Mesendoderm (in vitro differentiated cells): ENCODE results near the gene MYH15.

Experiments
- DNase-seq: peaks from one replicate; pipeline ENCODE4 v3.0.0; 2013
- H2AK5ac ChIP-seq: 2 replicates; pipeline ENCODE4 v1.6.1; 2013; ENCODE audit warnings: low read length, inconsistent platforms
- H2BK120ac ChIP-seq: 2 replicates; pipeline ENCODE4 v1.6.1; 2013; ENCODE audit warnings: low read depth, mild to moderate bottlenecking, low read length, moderate library complexity, mixed read lengths
- H2BK15ac ChIP-seq: replicated peaks from 2 replicates; pipeline ENCODE4 v1.6.1; 2013; ENCODE audit warnings: low read depth, mild to moderate bottlenecking, moderate library complexity
- H2BK5ac ChIP-seq: 2 replicates; pipeline ENCODE4 v1.6.1; 2013; ENCODE audit warnings: low read length, inconsistent platforms
- H3K18ac ChIP-seq: 2 replicates; pipeline ENCODE4 v1.6.1; 2013; ENCODE audit warnings: mild to moderate bottlenecking, low read length, mixed read lengths
- H3K23ac ChIP-seq: one replicate; pipeline ENCODE4 v1.6.1; 2013; ENCODE audit warnings: low read length
- H3K27ac ChIP-seq: 2 replicates; pipeline ENCODE4 v1.5.1; 2013; ENCODE audit warnings: low read depth, mild to moderate bottlenecking, inconsistent platforms, low read length, moderate library complexity
- H3K27me3 ChIP-seq: 2 replicates; pipeline ENCODE4 v1.6.1; 2013; ENCODE audit warnings: low read length, control low read depth, mild to moderate bottlenecking, inconsistent platforms; ENCODE audit not compliant: insufficient read depth, poor library complexity
- H3K36me3 ChIP-seq: 2 replicates; pipeline ENCODE4 v1.6.1; 2013; ENCODE audit warnings: low read length, inconsistent platforms; ENCODE audit not compliant: control insufficient read depth, insufficient read depth
- H3K4ac ChIP-seq: one replicate; pipeline ENCODE4 v1.6.1; 2013; ENCODE audit warnings: low read depth, mild to moderate bottlenecking, low read length, moderate library complexity
- H3K4me1 ChIP-seq: 2 replicates; pipeline ENCODE4 v1.6.1; 2013; ENCODE audit warnings: low read depth, low read length, inconsistent platforms; ENCODE audit not compliant: control insufficient read depth
- H3K4me2 ChIP-seq: 2 replicates; pipeline ENCODE4 v1.6.1; 2013; ENCODE audit warnings: low read length
- H3K4me3 ChIP-seq: 2 replicates; pipeline ENCODE4 v1.5.1; 2013; ENCODE audit warnings: mild to moderate bottlenecking, low read length
- H3K56ac ChIP-seq: one replicate; pipeline ENCODE4 v1.6.1; 2013; ENCODE audit warnings: low read length
- H3K79me1 ChIP-seq: 2 replicates; pipeline ENCODE4 v1.6.1; 2013; ENCODE audit warnings: low read length, inconsistent platforms
- H3K79me2 ChIP-seq: 2 replicates; pipeline ENCODE4 v1.6.1; 2013; ENCODE audit warnings: mild to moderate bottlenecking, low read length; ENCODE audit not compliant: control insufficient read depth, insufficient read depth
- H3K9ac ChIP-seq: 2 replicates; pipeline ENCODE4 v1.6.1; 2013; ENCODE audit warnings: low read length, inconsistent platforms
- H4K5ac ChIP-seq: one replicate; pipeline ENCODE4 v1.6.1; 2013; ENCODE audit warnings: low read length
- H4K8ac ChIP-seq: one replicate; pipeline ENCODE4 v1.6.1; 2013; ENCODE audit warnings: low read depth, mild to moderate bottlenecking, control low read depth, low read length, moderate library complexity
- WGBS: extraction: QIAGEN DNeasy Blood & Tissue Kit; methylation state at CpG from one replicate; pipeline ENCODE4 v1.1.7; 2013; ENCODE audit warnings: low lambda C conversion rate, missing lambda C conversion rate; ENCODE audit not compliant: insufficient coverage; ENCODE audit errors: extremely low coverage; 5-methylcytosine and 5-hydroxymethylcytosine counted together

Gene MYH15

GRCh38 chr3:108497271-108497670 lies 13.1 kb downstream of the MYH15 start:
- DNase-seq, result no peak
- no peak overlapping the region for H3K4me2 ChIP-seq
- no peak overlapping the region for H2BK5ac ChIP-seq
- H2BK15ac ChIP-seq, result no peak overlapping the region
- H3K23ac ChIP-seq, result no peak overlapping the region
- H3K27me3 ChIP-seq, result no peaks in the 10 kb centered on the region
- no peak overlapping the region for H4K5ac ChIP-seq
- H3K4ac ChIP-seq, result no peak overlapping the region
- no peak overlapping the region for H2AK5ac ChIP-seq
- no peak overlapping the region for H2BK120ac ChIP-seq
- H3K36me3 ChIP-seq, result no peaks in the 10 kb centered on the region
- H3K18ac ChIP-seq, result no peak overlapping the region
- no peak overlapping the region for H3K9ac ChIP-seq
- H3K27ac ChIP-seq, result no peak overlapping the region
- H3K79me1 ChIP-seq, result no peaks in the 10 kb centered on the region
- no peak overlapping the region for H3K56ac ChIP-seq
- WGBS, result no CpG with 5 or more reads among the region's 1 CpG
- no peaks in the 10 kb centered on the region for H3K79me2 ChIP-seq
- no peaks in the 10 kb centered on the region for H3K4me1 ChIP-seq
- no peak overlapping the region for H4K8ac ChIP-seq
- no peak overlapping the region for H3K4me3 ChIP-seq

- H3K4me2 ChIP-seq, result no peak overlapping the region
- no peaks in the 10 kb centered on the region for H3K79me2 ChIP-seq
- H2AK5ac ChIP-seq, result no peak overlapping the region
- no peaks in the 10 kb centered on the region for H3K27me3 ChIP-seq
- H3K36me3 ChIP-seq, result no peaks in the 10 kb centered on the region
- no peak overlapping the region for H2BK15ac ChIP-seq
- no peak overlapping the region for H3K56ac ChIP-seq
- H3K79me1 ChIP-seq, result no peaks in the 10 kb centered on the region
- H3K18ac ChIP-seq, result no peak overlapping the region
- no peak overlapping the region for H2BK120ac ChIP-seq
- no peak overlapping the region for H3K27ac ChIP-seq
- H3K4me3 ChIP-seq, result no peak overlapping the region
- no peak overlapping the region for H2BK5ac ChIP-seq
- H4K8ac ChIP-seq, result no peak overlapping the region
- H3K9ac ChIP-seq, result no peak overlapping the region
- DNase-seq, result no peak
- no peaks in the 10 kb centered on the region for H3K4me1 ChIP-seq
- WGBS, result no CpG with 5 or more reads among the region's 6 CpGs
- H3K23ac ChIP-seq, result no peak overlapping the region
- H4K5ac ChIP-seq, result no peak overlapping the region
- H3K4ac ChIP-seq, result no peak overlapping the region
Observed at GRCh38 chr3:108495717-108496116, 14.7 kb downstream of the MYH15 start.

GRCh38 chr3:108494906-108495531 lies 15.4 kb downstream of the MYH15 start:
- Histone ChIP-seq H2BK120ac (no peak overlapping the region), H3K27ac (no peak overlapping the region), H3K18ac (no peak overlapping the region), H3K4me3 (no peak overlapping the region), H3K4ac (no peak overlapping the region), H3K36me3 (no peaks in the 10 kb centered on the region), H3K56ac (no peak overlapping the region), H3K79me1 (no peaks in the 10 kb centered on the region), H2BK5ac (no peak overlapping the region), H3K9ac (no peak overlapping the region), H2BK15ac (no peak overlapping the region), H3K4me2 (no peak overlapping the region), H2AK5ac (no peak overlapping the region), H3K79me2 (no peaks in the 10 kb centered on the region), H4K5ac (no peak overlapping the region), H3K27me3 (no peaks in the 10 kb centered on the region), H3K23ac (no peak overlapping the region), H4K8ac (no peak overlapping the region), H3K4me1 (no peaks in the 10 kb centered on the region)
- DNase-seq, result no peak
- no CpG with 5 or more reads among the region's 3 CpGs for whole genome bisulfite sequencing

- Histone ChIP-seq H3K4me3 (no peak overlapping the region), H3K4ac (no peak overlapping the region), H3K9ac (no peak overlapping the region), H3K36me3 (no peaks in the 10 kb centered on the region), H2AK5ac (no peak overlapping the region), H3K4me1 (no peaks in the 10 kb centered on the region), H3K4me2 (no peak overlapping the region), H3K79me2 (no peaks in the 10 kb centered on the region), H2BK15ac (no peak overlapping the region), H3K27me3 (no peaks in the 10 kb centered on the region), H4K8ac (no peak overlapping the region), H3K23ac (no peak overlapping the region), H3K56ac (no peak overlapping the region), H4K5ac (no peak overlapping the region), H2BK5ac (no peak overlapping the region), H2BK120ac (no peak overlapping the region), H3K27ac (no peak overlapping the region), H3K79me1 (no peaks in the 10 kb centered on the region), H3K18ac (no peak overlapping the region)
- no CpG with 5 or more reads among the region's 2 CpGs for WGBS
- DNase-seq, result no peak
Observed at GRCh38 chr3:108493862-108494261, 16.5 kb downstream of the MYH15 start.

- Histone ChIP-seq H3K23ac (no peak overlapping the region), H3K18ac (no peak overlapping the region), H3K4ac (no peak overlapping the region), H3K56ac (no peak overlapping the region), H4K5ac (no peak overlapping the region), H2BK120ac (no peak overlapping the region), H3K36me3 (no peaks in the 10 kb centered on the region), H3K27me3 (no peaks in the 10 kb centered on the region), H3K4me2 (no peak overlapping the region), H3K79me1 (no peaks in the 10 kb centered on the region), H3K4me1 (no peaks in the 10 kb centered on the region), H3K9ac (no peak overlapping the region), H4K8ac (no peak overlapping the region), H2AK5ac (no peak overlapping the region), H3K27ac (no peak overlapping the region), H3K79me2 (no peaks in the 10 kb centered on the region), H2BK5ac (no peak overlapping the region), H3K4me3 (no peak overlapping the region), H2BK15ac (no peak overlapping the region)
- WGBS, result no CpG with 5 or more reads among the region's 3 CpGs
- no peak for DNase-seq
Observed at GRCh38 chr3:108491456-108491855, 18.9 kb downstream of the MYH15 start.

GRCh38 chr3:108489776-108490175 lies 20.6 kb downstream of the MYH15 start:
- no peak overlapping the region for H3K23ac ChIP-seq
- no peak overlapping the region for H2BK15ac ChIP-seq
- no peak overlapping the region for H3K27ac ChIP-seq
- no peak overlapping the region for H3K4ac ChIP-seq
- H3K79me2 ChIP-seq, result no peaks in the 10 kb centered on the region
- H4K8ac ChIP-seq, result no peak overlapping the region
- no peak overlapping the region for H4K5ac ChIP-seq
- H2BK120ac ChIP-seq, result no peak overlapping the region
- H3K4me1 ChIP-seq, result peaks cover 3% of the 10 kb centered on the region
- no peak overlapping the region for H3K18ac ChIP-seq
- H3K36me3 ChIP-seq, result no peaks in the 10 kb centered on the region
- H3K27me3 ChIP-seq, result no peaks in the 10 kb centered on the region
- H3K4me3 ChIP-seq, result no peak overlapping the region
- DNase-seq, result peak; percentile 66
- H3K56ac ChIP-seq, result no peak overlapping the region
- H3K4me2 ChIP-seq, result no peak overlapping the region
- H2AK5ac ChIP-seq, result no peak overlapping the region
- H3K79me1 ChIP-seq, result no peaks in the 10 kb centered on the region
- no peak overlapping the region for H3K9ac ChIP-seq
- no peak overlapping the region for H2BK5ac ChIP-seq
- WGBS, result no CpG with 5 or more reads among the region's 2 CpGs
